Activated CD4-positive, alpha-beta T cell treated with anti-CD3 and anti-CD28 coated beads, Interleukin-2, amount 50 U/mL, for 24 hours (primary cell): Measurements from ENCODE around the gene CACNG6.
"Not testable (repeated sequence)": the region's sequence is repeated elsewhere in the genome, so short reads cannot be mapped to it uniquely, and the experiment has no call there.

Experiments
- DNase-seq, 2 donors: peaks; one replicate each; pipeline ENCODE4 v3.0.0-alpha.2; 2020; ENCODE audit warnings: low read depth in 1 of 2, low spot score in 1 of 2

The CACNG6 gene

GRCh38 chr19:53991224-53992113 is at the start of gene CACNG6:
Gene CACNG6 (plus strand): TSS chr19:53991637. CDS start chr19:53992878, 1,241 bp downstream.
- no peak for DNase-seq

- DNase-seq = no peak
These were observed 49.2 kb upstream of the CACNG6 start for GRCh38 chr19:53942001-53942786.

GRCh38 chr19:53944416-53944815 is 47.0 kb upstream of the CACNG6 start:
- no peak for DNase-seq

GRCh38 chr19:53944933-53945332 is 46.5 kb upstream of the CACNG6 start:
- no peak for DNase-seq

- DNase-seq = no peak
These were observed 46.0 kb upstream of the CACNG6 start for GRCh38 chr19:53945441-53945840.

GRCh38 chr19:53945998-53946397 is 45.4 kb upstream of the CACNG6 start:
- no peak for DNase-seq

- DNase-seq = no peak
These were observed 43.8 kb upstream of the CACNG6 start for GRCh38 chr19:53947624-53948023.

- DNase-seq = not testable (repeated sequence)
These were observed 42.8 kb upstream of the CACNG6 start for GRCh38 chr19:53948611-53949010.

- no peak for DNase-seq
These were observed 40.0 kb upstream of the CACNG6 start for GRCh38 chr19:53951436-53951835.

- DNase-seq = no peak
These were observed 39.5 kb upstream of the CACNG6 start for GRCh38 chr19:53951947-53952346.

GRCh38 chr19:53953383-53953782 is 38.1 kb upstream of the CACNG6 start:
- DNase-seq = no peak

- no peak for DNase-seq
These were observed 33.8 kb upstream of the CACNG6 start for GRCh38 chr19:53957448-53958167.

GRCh38 chr19:53958168-53958571 is 33.3 kb upstream of the CACNG6 start:
- DNase-seq = no peak

- DNase-seq = no peak
These were observed 32.3 kb upstream of the CACNG6 start for GRCh38 chr19:53958823-53959757.

- no peak for DNase-seq
These were observed 31.2 kb upstream of the CACNG6 start for GRCh38 chr19:53960187-53960586.

GRCh38 chr19:53960886-53961285 is 30.6 kb upstream of the CACNG6 start:
- no peak for DNase-seq

GRCh38 chr19:53961523-53962356 is 29.7 kb upstream of the CACNG6 start:
- DNase-seq = no peak

GRCh38 chr19:53962887-53963431 is 28.5 kb upstream of the CACNG6 start, which contains the start of gene CACNG8:
Gene CACNG8 (plus strand): TSS chr19:53962937.
- DNase-seq = no peak

- no peak for DNase-seq
These were observed 26.3 kb upstream of the CACNG6 start for GRCh38 chr19:53965091-53965490.
